ENCODE results near the gene ANKRD24.

DNA sequence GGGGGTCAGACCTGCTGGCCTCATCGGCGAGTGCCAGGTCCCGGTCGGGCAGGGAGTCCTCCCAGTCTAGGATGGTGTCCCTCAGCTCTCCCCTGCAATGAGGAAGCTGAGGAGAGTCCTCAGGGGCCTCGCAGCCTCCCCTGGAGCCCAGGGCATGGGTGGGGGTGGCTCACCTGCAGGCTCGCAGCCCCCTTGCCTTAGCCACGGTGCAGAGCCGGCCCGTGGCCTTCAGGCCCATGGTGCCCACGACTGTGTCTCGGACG is 6.9 kb upstream of the ANKRD24 start:
- no peak for TF ChIP-seq POLR2A (IDR thresholded peaks at IDR 0.05)
- TF ChIP-seq, protein P1, sequence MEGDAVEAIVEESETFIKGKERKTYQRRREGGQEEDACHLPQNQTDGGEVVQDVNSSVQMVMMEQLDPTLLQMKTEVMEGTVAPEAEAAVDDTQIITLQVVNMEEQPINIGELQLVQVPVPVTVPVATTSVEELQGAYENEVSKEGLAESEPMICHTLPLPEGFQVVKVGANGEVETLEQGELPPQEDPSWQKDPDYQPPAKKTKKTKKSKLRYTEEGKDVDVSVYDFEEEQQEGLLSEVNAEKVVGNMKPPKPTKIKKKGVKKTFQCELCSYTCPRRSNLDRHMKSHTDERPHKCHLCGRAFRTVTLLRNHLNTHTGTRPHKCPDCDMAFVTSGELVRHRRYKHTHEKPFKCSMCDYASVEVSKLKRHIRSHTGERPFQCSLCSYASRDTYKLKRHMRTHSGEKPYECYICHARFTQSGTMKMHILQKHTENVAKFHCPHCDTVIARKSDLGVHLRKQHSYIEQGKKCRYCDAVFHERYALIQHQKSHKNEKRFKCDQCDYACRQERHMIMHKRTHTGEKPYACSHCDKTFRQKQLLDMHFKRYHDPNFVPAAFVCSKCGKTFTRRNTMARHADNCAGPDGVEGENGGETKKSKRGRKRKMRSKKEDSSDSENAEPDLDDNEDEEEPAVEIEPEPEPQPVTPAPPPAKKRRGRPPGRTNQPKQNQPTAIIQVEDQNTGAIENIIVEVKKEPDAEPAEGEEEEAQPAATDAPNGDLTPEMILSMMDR (IDR thresholded peaks at IDR 0.05): no peak
- TF ChIP-seq EP300 (IDR thresholded peaks at IDR 0.05): no peak

All from tibial nerve (tissue), 4 donors.